ENCODE measurements around the gene ZNF789. TPM values are rescaled to one million over a fixed set of nuclear protein-coding genes. Genes with fewer than 3 reads are reported as not detected.

ZNF789 gene
- polyA plus RNA-seq, 1 of the 3 experiments (the other 2 are of a cell fraction), result 27.7 TPM

DNA sequence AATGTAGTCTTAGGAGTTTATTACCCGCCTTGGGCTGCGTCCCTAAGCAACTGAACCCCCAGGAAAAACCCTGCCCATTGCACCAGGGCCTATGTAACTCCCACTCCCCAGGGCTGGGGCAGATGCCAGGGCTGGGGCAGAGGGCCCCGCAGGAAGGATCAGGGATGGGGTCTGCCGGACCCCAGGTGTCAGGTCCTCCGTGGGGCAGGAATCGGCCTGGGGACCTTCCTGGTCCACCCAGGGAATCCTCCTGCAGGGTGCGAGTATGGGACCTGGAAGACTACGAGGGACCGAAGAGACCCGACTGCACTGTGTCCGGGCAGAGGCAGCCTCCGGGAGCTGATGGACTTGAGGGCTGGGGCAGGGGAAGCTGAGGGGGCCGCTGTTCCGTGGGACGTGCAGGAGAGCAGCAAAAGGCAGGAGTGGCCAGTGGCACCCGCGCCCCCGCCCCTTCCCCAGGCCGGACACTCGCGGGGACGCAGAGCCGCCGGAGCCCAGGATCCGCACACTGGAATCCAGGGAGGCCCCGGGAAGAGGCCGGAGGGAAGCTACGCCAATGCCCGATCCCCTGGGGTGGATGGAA, 4.3 kb upstream of the ZNF789 start:
- no peaks in the 10 kb centered on the region for H3K9me3 ChIP-seq
- H3K79me2 ChIP-seq (ENCODE audit: insufficient read depth), result peaks cover 38% of the 10 kb centered on the region
- H3K4me1 ChIP-seq (ENCODE audit: control insufficient read depth in 1 of 2, insufficient read depth in 2 of 2, low read depth in 1 of 2, low read length in 1 of 2), result peaks cover 4 to 7% of the 10 kb centered on the region in 2 experiments; a peak in 3 of 4 replicates
- ChIA-PET CTCF (no interaction called here), POLR2A (no interaction called here)
- H3K27me3 ChIP-seq (ENCODE audit: insufficient read depth), result no peaks in the 10 kb centered on the region
- H3K27ac ChIP-seq (ENCODE audit: low read depth in 2 of 2, low read length in 1 of 2), result no peak overlapping the region
- H3K4me3 ChIP-seq (ENCODE audit: low read depth in 2 of 2, low read length in 1 of 2), result no peak overlapping the region
- H3K9ac ChIP-seq, result no peak overlapping the region
- H3K9me2 ChIP-seq, result no peaks in the 10 kb centered on the region
- H4K20me1 ChIP-seq (ENCODE audit: insufficient read depth), result no peaks in the 10 kb centered on the region
- no peak overlapping the region for H2AFZ ChIP-seq (ENCODE audit: low read depth)
- H3K4me2 ChIP-seq, result no peak overlapping the region
- TF ChIP-seq FOSL2 (IDR thresholded peaks at IDR 0.05; ENCODE audit: borderline replicate concordance, low read depth), result no peak
- TF ChIP-seq RCOR1 (IDR thresholded peaks at IDR 0.05; ENCODE audit: low read length), result no peak
- TF ChIP-seq NFIC (IDR thresholded peaks at IDR 0.05; ENCODE audit: borderline replicate concordance), result no peak
- TF ChIP-seq, protein P1, sequence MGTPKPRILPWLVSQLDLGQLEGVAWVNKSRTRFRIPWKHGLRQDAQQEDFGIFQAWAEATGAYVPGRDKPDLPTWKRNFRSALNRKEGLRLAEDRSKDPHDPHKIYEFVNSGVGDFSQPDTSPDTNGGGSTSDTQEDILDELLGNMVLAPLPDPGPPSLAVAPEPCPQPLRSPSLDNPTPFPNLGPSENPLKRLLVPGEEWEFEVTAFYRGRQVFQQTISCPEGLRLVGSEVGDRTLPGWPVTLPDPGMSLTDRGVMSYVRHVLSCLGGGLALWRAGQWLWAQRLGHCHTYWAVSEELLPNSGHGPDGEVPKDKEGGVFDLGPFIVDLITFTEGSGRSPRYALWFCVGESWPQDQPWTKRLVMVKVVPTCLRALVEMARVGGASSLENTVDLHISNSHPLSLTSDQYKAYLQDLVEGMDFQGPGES (IDR thresholded peaks at IDR 0.05; ENCODE audit: low read depth, low read length), result no peak
- no peak for TF ChIP-seq CHD2 (IDR thresholded peaks at IDR 0.05; ENCODE audit: low read length, partially characterized antibody)
- TF ChIP-seq FOXJ3 (CRISPR knock-in tag; IDR thresholded peaks at IDR 0.05), result no peak
- no peak for TF ChIP-seq GABPA (IDR thresholded peaks at IDR 0.05; ENCODE audit: low read depth)
- TF ChIP-seq JUND (IDR thresholded peaks at IDR 0.05), result no peak
- no peak for TF ChIP-seq GATA2 (CRISPR knock-in tag; IDR thresholded peaks at IDR 0.05)
- no peak for TF ChIP-seq EP300 (IDR thresholded peaks at IDR 0.05; ENCODE audit: borderline replicate concordance in 1 of 2, low read depth in 1 of 2, low read length in 1 of 2)
- no peak for TF ChIP-seq REST (IDR thresholded peaks at IDR 0.05; ENCODE audit: low read depth, low read length)
- TF ChIP-seq SMC3 (IDR thresholded peaks at IDR 0.05; ENCODE audit: low read depth, low read length), result no peak
- TF ChIP-seq, protein P2, sequence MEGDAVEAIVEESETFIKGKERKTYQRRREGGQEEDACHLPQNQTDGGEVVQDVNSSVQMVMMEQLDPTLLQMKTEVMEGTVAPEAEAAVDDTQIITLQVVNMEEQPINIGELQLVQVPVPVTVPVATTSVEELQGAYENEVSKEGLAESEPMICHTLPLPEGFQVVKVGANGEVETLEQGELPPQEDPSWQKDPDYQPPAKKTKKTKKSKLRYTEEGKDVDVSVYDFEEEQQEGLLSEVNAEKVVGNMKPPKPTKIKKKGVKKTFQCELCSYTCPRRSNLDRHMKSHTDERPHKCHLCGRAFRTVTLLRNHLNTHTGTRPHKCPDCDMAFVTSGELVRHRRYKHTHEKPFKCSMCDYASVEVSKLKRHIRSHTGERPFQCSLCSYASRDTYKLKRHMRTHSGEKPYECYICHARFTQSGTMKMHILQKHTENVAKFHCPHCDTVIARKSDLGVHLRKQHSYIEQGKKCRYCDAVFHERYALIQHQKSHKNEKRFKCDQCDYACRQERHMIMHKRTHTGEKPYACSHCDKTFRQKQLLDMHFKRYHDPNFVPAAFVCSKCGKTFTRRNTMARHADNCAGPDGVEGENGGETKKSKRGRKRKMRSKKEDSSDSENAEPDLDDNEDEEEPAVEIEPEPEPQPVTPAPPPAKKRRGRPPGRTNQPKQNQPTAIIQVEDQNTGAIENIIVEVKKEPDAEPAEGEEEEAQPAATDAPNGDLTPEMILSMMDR (IDR thresholded peaks at IDR 0.05), result no peak
- no peak for TF ChIP-seq ZBTB33 (IDR thresholded peaks at IDR 0.05; ENCODE audit: borderline replicate concordance, low read depth)
- TF ChIP-seq TCF12 (IDR thresholded peaks at IDR 0.05), result no peak
- no peak for TF ChIP-seq YY1 (IDR thresholded peaks at IDR 0.05; ENCODE audit: low read depth)
- no peak for TF ChIP-seq RFX5 (IDR thresholded peaks at IDR 0.05; ENCODE audit: low read length)
- no peak for TF ChIP-seq MEF2A (IDR thresholded peaks at IDR 0.05; ENCODE audit: borderline replicate concordance, low read depth)
- TF ChIP-seq SIN3A (IDR thresholded peaks at IDR 0.05; ENCODE audit: borderline replicate concordance, low read depth, low read length), result no peak
- no peak for TF ChIP-seq EZH2phosphoT487 (IDR thresholded peaks at IDR 0.05; ENCODE audit: borderline replicate concordance, low read depth)
- no peak for DNase-seq
- H3F3A ChIP-seq (replicated peaks; ENCODE audit: insufficient read depth), result peaks cover 16% of the 10 kb centered on the region
- WGBS (ENCODE audit: low lambda C conversion rate), result 86% methylated on average over 29 of the region's 29 CpGs
- peaks cover 6% of the 10 kb centered on the region in 2 experiments for H3K36me3 ChIP-seq (replicated peaks in 1 of 2; ENCODE audit: control insufficient read depth in 1 of 2, insufficient read depth in 2 of 2, low read length in 1 of 2)
